ENCODE measurements around the gene DCBLD2. TPM values are rescaled to one million over a fixed set of nuclear protein-coding genes. Genes with fewer than 3 reads are reported as not detected.

Gene DCBLD2
- total and polyA plus RNA-seq, 9 donors: 13.5 to 58.7 (median 38.0) TPM

- DNase-seq: no peak
- Histone ChIP-seq H3K4me1 (ENCODE audit: insufficient read depth) (peaks cover 4% of the 10 kb centered on the region), H3K9me3 (no peaks in the 10 kb centered on the region), H3K27me3 (no peaks in the 10 kb centered on the region), H3K27ac (no peak overlapping the region), H3K36me3 (no peaks in the 10 kb centered on the region), H3K4me3 (no peak overlapping the region)
- intact Hi-C loops (cut with DNase I): no loop called here
- TF ChIP-seq POLR2A (IDR thresholded peaks at IDR 0.05): no peak
- TF ChIP-seq EP300 (IDR thresholded peaks at IDR 0.05): no peak
- TF ChIP-seq CTCF (IDR thresholded peaks at IDR 0.05): no peak
- 29 to 53% (median 37%) methylated on average over 5 of the region's 5 CpGs for WGBS, 3 donors
These were observed 137.6 kb downstream of the DCBLD2 start for GRCh38 chr3:98763819-98764418.

- no peaks in the 10 kb centered on the region for H3K36me3 ChIP-seq
- TF ChIP-seq CTCF (IDR thresholded peaks at IDR 0.05): no peak
- TF ChIP-seq POLR2A (IDR thresholded peaks at IDR 0.05): no peak
- no peak for TF ChIP-seq EP300 (IDR thresholded peaks at IDR 0.05)
- intact Hi-C loops (cut with DNase I): no loop called here
- no peaks in the 10 kb centered on the region for H3K27me3 ChIP-seq
- H3K9me3 ChIP-seq: no peaks in the 10 kb centered on the region
- 70 to 80% (median 72%) methylated on average over 1 of the region's 1 CpG for WGBS, 3 donors
- peaks cover 4% of the 10 kb centered on the region for H3K4me1 ChIP-seq (ENCODE audit: insufficient read depth)
- DNase-seq: no peak
- H3K27ac ChIP-seq: no peak within 1 kb of the TSS
- H3K4me3 ChIP-seq: no peak within 1 kb of the TSS
These were observed 138.4 kb downstream of the DCBLD2 start, which contains the start of gene ST3GAL6 for GRCh38 chr3:98763076-98763475. Gene ST3GAL6 (plus strand): TSS chr3:98763340. CDS start chr3:98768441, 5,101 bp downstream.

GRCh38 chr3:98761643-98762229 lies 139.8 kb downstream of the DCBLD2 start:
- intact Hi-C loops (cut with DNase I): no loop called here
- Histone ChIP-seq H3K4me1 (ENCODE audit: insufficient read depth) (peaks cover 4% of the 10 kb centered on the region), H3K27me3 (no peaks in the 10 kb centered on the region), H3K9me3 (no peaks in the 10 kb centered on the region), H3K36me3 (no peaks in the 10 kb centered on the region), H3K27ac (no peak overlapping the region), H3K4me3 (no peak overlapping the region)
- DNase-seq: no peak
- TF ChIP-seq EP300 (IDR thresholded peaks at IDR 0.05) (no peak), POLR2A (IDR thresholded peaks at IDR 0.05) (no peak), CTCF (IDR thresholded peaks at IDR 0.05) (no peak)
- 46 to 66% (median 66%) methylated on average over 2 of the region's 2 CpGs for WGBS, 3 donors

GRCh38 chr3:98759629-98760028 lies 141.9 kb downstream of the DCBLD2 start:
- DNase-seq: no peak
- Histone ChIP-seq H3K9me3 (no peaks in the 10 kb centered on the region), H3K4me3 (no peak overlapping the region), H3K27ac (no peak overlapping the region), H3K4me1 (ENCODE audit: insufficient read depth) (peaks cover 4% of the 10 kb centered on the region), H3K36me3 (no peaks in the 10 kb centered on the region), H3K27me3 (no peaks in the 10 kb centered on the region)
- WGBS, 3 donors: 97 to 99% (median 98%) methylated on average over 2 of the region's 2 CpGs
- no peak for TF ChIP-seq EP300 (IDR thresholded peaks at IDR 0.05)
- no peak for TF ChIP-seq CTCF (IDR thresholded peaks at IDR 0.05)
- TF ChIP-seq POLR2A (IDR thresholded peaks at IDR 0.05): no peak
- intact Hi-C loops (cut with DNase I): no loop called here
